SK-N-SH (cell line): ENCODE data around the gene MNS1. TPM values are rescaled to one million over a fixed set of nuclear protein-coding genes. Genes with fewer than 3 reads are reported as not detected.

Experiments used
- CTCF ChIA-PET: fragments of 300-600, 350-600 bp; formaldehyde crosslinking; extraction: SDS; loops from one replicate; lab custom pipeline; 2021; lab: Yijun Ruan, JAX
- POLR2A ChIA-PET: fragments of 350-600 bp; sonication (Branson Sonifier 250); formaldehyde crosslinking; extraction: SDS; loops from one replicate; lab custom pipeline; 2020; ENCODE audit warnings: antibody characterized with exemption, inconsistent platforms; lab: Yijun Ruan, JAX
- DNase-seq: peaks from one replicate; pipeline ENCODE4 v3.0.0; 2012
- H2AFZ ChIP-seq: fragments of 200-600 bp; sonication (generic); 2 replicates; pipeline ENCODE4 v1.8.1; 2016; ENCODE audit warnings: antibody characterized with exemption, mild to moderate bottlenecking, low read depth
- H3F3A ChIP-seq: fragments of 200-600 bp; sonication (generic); replicated peaks from 2 replicates; pipeline ENCODE3; 2016; ENCODE audit warnings: antibody characterized with exemption, mild to moderate bottlenecking; ENCODE audit not compliant: insufficient read depth
- H3K27ac ChIP-seq, 2 experiments: fragments of 200-500 bp in 1 of 2; fragments of 200-600 bp in 1 of 2; sonication (Bioruptor generic) in 1 of 2; sonication (generic), shearing (Covaris generic) in 1 of 2; 2 replicates each; pipeline versions ENCODE4 v1.5.1 to v1.6.1; 2014 to 2016; ENCODE audit warnings: low read depth in 2 of 2, inconsistent platforms in 1 of 2, low read length in 1 of 2, mild to moderate bottlenecking in 1 of 2, mixed read lengths in 1 of 2
- H3K27me3 ChIP-seq: fragments of 200-600 bp; sonication (generic), shearing (Covaris generic); 2 replicates; pipeline ENCODE4 v1.6.1; 2016; ENCODE audit warnings: mixed run types; ENCODE audit not compliant: insufficient read depth
- H3K36me3 ChIP-seq, 2 experiments: fragments of 200-500 bp in 1 of 2; fragments of 200-600 bp in 1 of 2; sonication (Bioruptor generic) in 1 of 2; sonication (generic) in 1 of 2; replicated peaks in 1 of 2; 2 replicates each; pipeline versions ENCODE3 to v1.5.1; 2014 to 2016; ENCODE audit warnings: low read length in 1 of 2, mild to moderate bottlenecking in 1 of 2; ENCODE audit not compliant: insufficient read depth in 2 of 2, control insufficient read depth in 1 of 2
- H3K4me1 ChIP-seq, 2 experiments: fragments of 200-500 bp in 1 of 2; fragments of 200-600 bp in 1 of 2; sonication (Bioruptor generic) in 1 of 2; sonication (generic), shearing (Covaris generic) in 1 of 2; 2 replicates each; pipeline versions ENCODE4 v1.5.1 to v1.6.1; 2014 to 2016; ENCODE audit warnings: low read depth in 1 of 2, low read length in 1 of 2, mixed run types in 1 of 2; ENCODE audit not compliant: insufficient read depth in 2 of 2, control insufficient read depth in 1 of 2
- H3K4me2 ChIP-seq: fragments of 200-600 bp; sonication (generic), shearing (Covaris generic); 2 replicates; pipeline ENCODE4 v1.6.1; 2017; ENCODE audit warnings: mixed run types
- H3K4me3 ChIP-seq, 2 experiments: fragments of 200-500 bp in 1 of 2; fragments of 200-600 bp in 1 of 2; sonication (Bioruptor generic) in 1 of 2; sonication (generic), shearing (Covaris generic) in 1 of 2; 2 replicates each; pipeline versions ENCODE4 v1.5.1 to v1.8.1; 2014 to 2016; ENCODE audit warnings: low read depth in 2 of 2, inconsistent platforms in 1 of 2, low read length in 1 of 2, mild to moderate bottlenecking in 1 of 2, mixed read lengths in 1 of 2, moderate library complexity in 1 of 2
- H3K79me2 ChIP-seq: fragments of 200-600 bp; sonication (generic); 2 replicates; pipeline ENCODE4 v1.8.1; 2017; ENCODE audit warnings: mild to moderate bottlenecking; ENCODE audit not compliant: insufficient read depth
- H3K9ac ChIP-seq: fragments of 200-600 bp; sonication (generic); 2 replicates; pipeline ENCODE4 v1.6.1; 2017; ENCODE audit warnings: mixed run types
- H3K9me2 ChIP-seq: fragments of 200-600 bp; sonication (generic); 2 replicates; pipeline ENCODE4 v1.6.1; 2017; ENCODE audit warnings: mixed run types
- H3K9me3 ChIP-seq: fragments of 200-600 bp; sonication (generic); 2 replicates; pipeline ENCODE4 v1.6.1; 2017; ENCODE audit warnings: mixed run types, mild to moderate bottlenecking, moderate library complexity
- H4K20me1 ChIP-seq: fragments of 200-600 bp; sonication (generic); 2 replicates; pipeline ENCODE4 v1.6.1; 2017; ENCODE audit warnings: mild to moderate bottlenecking, mixed run types; ENCODE audit not compliant: insufficient read depth
- CHD2 ChIP-seq: fragments of 150-350 bp; IDR thresholded peaks from 2 replicates; pipeline ENCODE4 v1.6.1; 2018; ENCODE audit warnings: low read length; ENCODE audit not compliant: partially characterized antibody
- ELF1 ChIP-seq: IDR thresholded peaks from 2 replicates; pipeline ENCODE4 v1.4.0; 2012
- EP300 ChIP-seq, 2 experiments: IDR thresholded peaks; 2 replicates each; pipeline versions ENCODE4 v1.4.0 to v1.6.1; 2012; ENCODE audit warnings: borderline replicate concordance in 1 of 2, low read depth in 1 of 2, low read length in 1 of 2
- FOXJ3 ChIP-seq: sonication (generic); formaldehyde crosslinking; IDR thresholded peaks from 2 replicates; pipeline ENCODE4 v1.5.1; 2020; ENCODE audit warnings: mild to moderate bottlenecking, missing genetic modification reagents
- FOXM1 ChIP-seq: IDR thresholded peaks from 2 replicates; pipeline ENCODE4 v1.4.0; 2012; ENCODE audit warnings: low read depth, mild to moderate bottlenecking
- IRF3 ChIP-seq: fragments of 150-350 bp; IDR thresholded peaks from 2 replicates; pipeline ENCODE4 v1.6.1; 2016; ENCODE audit warnings: mild to moderate bottlenecking, low read depth, low read length
- JUND ChIP-seq: IDR thresholded peaks from 2 replicates; pipeline ENCODE4 v1.4.0; 2012
- MXI1 ChIP-seq: IDR thresholded peaks from 2 replicates; pipeline ENCODE4 v1.6.1; 2012; ENCODE audit warnings: mild to moderate bottlenecking, low read depth, low read length, improper control_type of control experiment
- NRF1 ChIP-seq: IDR thresholded peaks from 2 replicates; pipeline ENCODE4 v1.6.1; 2012; ENCODE audit warnings: low read depth, mild to moderate bottlenecking, low read length
- RAD21 ChIP-seq: IDR thresholded peaks from 2 replicates; pipeline ENCODE4 v1.6.1; 2012; ENCODE audit warnings: mild to moderate bottlenecking, low read length
- RFX5 ChIP-seq: IDR thresholded peaks from 2 replicates; pipeline ENCODE4 v1.6.1; 2012; ENCODE audit warnings: mild to moderate bottlenecking, improper control_type of control experiment, low read length
- SIN3A ChIP-seq: IDR thresholded peaks from 2 replicates; pipeline ENCODE4 v1.6.1; 2012; ENCODE audit warnings: low read depth, mild to moderate bottlenecking, low read length, moderate library complexity, borderline replicate concordance
- SMC3 ChIP-seq: IDR thresholded peaks from 2 replicates; pipeline ENCODE4 v1.6.1; 2012; ENCODE audit warnings: low read depth, low read length, improper control_type of control experiment
- USF1 ChIP-seq: IDR thresholded peaks from 2 replicates; pipeline ENCODE4 v1.4.0; 2012; ENCODE audit warnings: low read depth, borderline replicate concordance
- USF2 ChIP-seq: fragments of 150-350 bp; IDR thresholded peaks from 2 replicates; pipeline ENCODE4 v1.6.1; 2017; ENCODE audit warnings: antibody characterized with exemption, low read length, low read depth, borderline replicate concordance
- YY1 ChIP-seq: IDR thresholded peaks from 2 replicates; pipeline ENCODE4 v1.4.0; 2012; ENCODE audit warnings: low read depth, mild to moderate bottlenecking
- WGBS: methylation state at CpG from one replicate; pipeline ENCODE4 v1.1.6; 2017; ENCODE audit warnings: low lambda C conversion rate; 5-methylcytosine and 5-hydroxymethylcytosine counted together
- polyA plus RNA-seq, 3 experiments: library from polyadenylated mRNA; depleted of rRNA; stranded (reverse); fragments of >200 nt; gene quantifications; 2 replicates each; pipeline ENCODE4 v1.2.3, GENCODE V29; 2012
- TF ChIP-seq, protein P1 (sequence below): IDR thresholded peaks from 2 replicates; pipeline ENCODE4 v1.4.0; 2012; ENCODE audit warnings: low read depth
- TF ChIP-seq, protein P2 (sequence below): IDR thresholded peaks from 2 replicates; pipeline ENCODE4 v1.4.0; 2012; ENCODE audit warnings: low read depth, borderline replicate concordance
- TF ChIP-seq, protein P3 (sequence below): fragments of 200-600 bp; sonication (generic); IDR thresholded peaks from 2 replicates; pipeline ENCODE4 v1.6.1; 2017; ENCODE audit warnings: antibody characterized with exemption, mild to moderate bottlenecking, moderate library complexity

MNS1 gene
- polyA plus RNA-seq, 1 of the 3 experiments (the other 2 are of a cell fraction), result 0.90 TPM

DNA sequence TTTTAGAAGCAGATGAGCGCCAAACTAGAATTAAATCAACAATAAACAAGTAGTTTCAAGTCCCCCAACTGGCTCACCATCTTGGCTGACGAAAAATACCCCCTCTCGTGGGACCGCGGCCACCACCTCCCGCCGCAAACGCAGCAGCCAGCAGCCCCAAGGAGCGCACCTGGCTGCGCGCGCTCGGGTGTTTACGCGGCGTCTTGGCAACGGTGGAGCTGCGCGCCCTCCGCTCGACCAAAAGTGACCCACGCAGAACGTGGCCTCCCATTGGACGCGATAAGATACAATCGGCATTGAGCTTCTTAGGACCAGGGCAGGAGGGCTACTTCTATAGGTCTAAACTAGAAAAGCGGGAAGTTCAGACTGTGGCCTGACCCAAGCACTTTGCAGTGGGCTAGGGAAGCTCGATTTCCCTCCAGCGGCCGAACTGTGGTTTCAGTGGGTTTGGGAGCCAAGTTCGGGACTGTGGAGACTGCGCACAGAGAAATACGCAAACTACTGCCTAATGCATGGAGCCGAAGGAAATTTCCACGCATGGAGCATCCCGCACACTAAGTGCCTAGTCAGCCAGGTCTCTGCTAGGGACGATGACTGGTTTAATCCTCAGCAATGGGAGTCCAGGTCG is at the start of gene MNS1 (continued):
- no peak for TF ChIP-seq SMC3
- no peak for TF ChIP-seq YY1
- TF ChIP-seq USF2, result no peak
- TF ChIP-seq USF1, result no peak
- TF ChIP-seq RAD21, result no peak
- TF ChIP-seq CHD2, result peak; percentile 66
- peak; percentile 83 for TF ChIP-seq SIN3A
- TF ChIP-seq, protein P1, sequence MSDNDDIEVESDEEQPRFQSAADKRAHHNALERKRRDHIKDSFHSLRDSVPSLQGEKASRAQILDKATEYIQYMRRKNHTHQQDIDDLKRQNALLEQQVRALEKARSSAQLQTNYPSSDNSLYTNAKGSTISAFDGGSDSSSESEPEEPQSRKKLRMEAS, result peak; percentile 89
- peak; percentile 88 for TF ChIP-seq MXI1
- TF ChIP-seq, all 33 proteins: peak for 9

DNA sequence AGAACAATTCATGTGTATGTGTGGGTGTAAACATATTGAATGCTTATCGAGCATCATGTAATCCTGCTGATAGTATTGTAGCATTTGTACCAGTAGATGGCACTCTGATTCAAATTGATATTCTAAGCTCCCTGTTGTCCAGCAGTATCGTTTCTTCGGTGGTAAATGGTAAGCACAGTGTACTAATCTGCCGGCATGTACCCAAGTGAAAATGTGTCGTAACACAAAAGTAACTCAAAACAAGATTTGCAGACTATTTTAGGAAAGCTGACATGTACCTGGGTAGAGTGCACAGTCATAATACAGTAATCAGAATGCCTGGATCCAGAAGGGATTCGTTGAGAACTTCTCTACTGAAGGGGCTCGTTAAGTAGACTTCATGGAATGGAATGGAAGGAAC is 31.7 kb upstream of the MNS1 start:
- H3K27ac ChIP-seq, result no peak overlapping the region
- no peaks in the 10 kb centered on the region for H4K20me1 ChIP-seq
- H3K9me3 ChIP-seq, result no peaks in the 10 kb centered on the region
- POLR2A ChIA-PET, result no interaction called here
- CTCF ChIA-PET, result interaction anchor here (0.6 to 7.0 kb wide), 30 partner anchors 8 to 1032 kb away, joined by 3 to 118 read pairs (median 3); partner anchors contain the start of genes TCF12 and ZNF280D
- DNase-seq, result peak; percentile 56
- no peak overlapping the region for H3K4me3 ChIP-seq
- 34% methylated on average over 7 of the region's 7 CpGs for WGBS
- no peaks in the 10 kb centered on the region for H3K36me3 ChIP-seq
- H3F3A ChIP-seq, result no peaks in the 10 kb centered on the region
- no peak overlapping the region for H3K9ac ChIP-seq
- H3K27me3 ChIP-seq, result no peaks in the 10 kb centered on the region
- no peak overlapping the region for H3K4me2 ChIP-seq
- no peaks in the 10 kb centered on the region for H3K9me2 ChIP-seq
- H2AFZ ChIP-seq, result 0 out of 2 replicates have a peak overlapping the region, but pooled peaks have one; percentile 20
- no peaks in the 10 kb centered on the region for H3K79me2 ChIP-seq
- H3K4me1 ChIP-seq, result no peaks in the 10 kb centered on the region
- TF ChIP-seq RFX5, result 0 out of 2 replicates have a peak, but pooled peaks have one; percentile 27
- no peak for TF ChIP-seq FOXJ3 (CRISPR knock-in tag)
- TF ChIP-seq IRF3, result no peak
- no peak for TF ChIP-seq SIN3A
- TF ChIP-seq ELF1, result no peak
- TF ChIP-seq, protein P2, sequence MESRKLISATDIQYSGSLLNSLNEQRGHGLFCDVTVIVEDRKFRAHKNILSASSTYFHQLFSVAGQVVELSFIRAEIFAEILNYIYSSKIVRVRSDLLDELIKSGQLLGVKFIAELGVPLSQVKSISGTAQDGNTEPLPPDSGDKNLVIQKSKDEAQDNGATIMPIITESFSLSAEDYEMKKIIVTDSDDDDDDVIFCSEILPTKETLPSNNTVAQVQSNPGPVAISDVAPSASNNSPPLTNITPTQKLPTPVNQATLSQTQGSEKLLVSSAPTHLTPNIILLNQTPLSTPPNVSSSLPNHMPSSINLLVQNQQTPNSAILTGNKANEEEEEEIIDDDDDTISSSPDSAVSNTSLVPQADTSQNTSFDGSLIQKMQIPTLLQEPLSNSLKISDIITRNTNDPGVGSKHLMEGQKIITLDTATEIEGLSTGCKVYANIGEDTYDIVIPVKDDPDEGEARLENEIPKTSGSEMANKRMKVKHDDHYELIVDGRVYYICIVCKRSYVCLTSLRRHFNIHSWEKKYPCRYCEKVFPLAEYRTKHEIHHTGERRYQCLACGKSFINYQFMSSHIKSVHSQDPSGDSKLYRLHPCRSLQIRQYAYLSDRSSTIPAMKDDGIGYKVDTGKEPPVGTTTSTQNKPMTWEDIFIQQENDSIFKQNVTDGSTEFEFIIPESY, result no peak
- TF ChIP-seq SMC3, result peak; percentile 71
- no peak for TF ChIP-seq NRF1
- TF ChIP-seq JUND, result no peak
- TF ChIP-seq, protein P3, sequence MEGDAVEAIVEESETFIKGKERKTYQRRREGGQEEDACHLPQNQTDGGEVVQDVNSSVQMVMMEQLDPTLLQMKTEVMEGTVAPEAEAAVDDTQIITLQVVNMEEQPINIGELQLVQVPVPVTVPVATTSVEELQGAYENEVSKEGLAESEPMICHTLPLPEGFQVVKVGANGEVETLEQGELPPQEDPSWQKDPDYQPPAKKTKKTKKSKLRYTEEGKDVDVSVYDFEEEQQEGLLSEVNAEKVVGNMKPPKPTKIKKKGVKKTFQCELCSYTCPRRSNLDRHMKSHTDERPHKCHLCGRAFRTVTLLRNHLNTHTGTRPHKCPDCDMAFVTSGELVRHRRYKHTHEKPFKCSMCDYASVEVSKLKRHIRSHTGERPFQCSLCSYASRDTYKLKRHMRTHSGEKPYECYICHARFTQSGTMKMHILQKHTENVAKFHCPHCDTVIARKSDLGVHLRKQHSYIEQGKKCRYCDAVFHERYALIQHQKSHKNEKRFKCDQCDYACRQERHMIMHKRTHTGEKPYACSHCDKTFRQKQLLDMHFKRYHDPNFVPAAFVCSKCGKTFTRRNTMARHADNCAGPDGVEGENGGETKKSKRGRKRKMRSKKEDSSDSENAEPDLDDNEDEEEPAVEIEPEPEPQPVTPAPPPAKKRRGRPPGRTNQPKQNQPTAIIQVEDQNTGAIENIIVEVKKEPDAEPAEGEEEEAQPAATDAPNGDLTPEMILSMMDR, result peak; percentile 83
- no peak for TF ChIP-seq FOXM1
- no peak for TF ChIP-seq EP300 (IDR thresholded peaks at IDR 0.05; ENCODE audit: borderline replicate concordance in 1 of 2, low read depth in 1 of 2, low read length in 1 of 2)
- no peak for TF ChIP-seq USF2
- TF ChIP-seq RAD21, result peak; percentile 89
